Hepatocyte (in vitro differentiated cells): ENCODE measurements around the gene GLI3. TPM values are rescaled to one million over a fixed set of nuclear protein-coding genes. Genes with fewer than 3 reads are reported as not detected.

Source experiments
- DNase-seq: peaks from one replicate; pipeline ENCODE4 v3.0.0-alpha.2; 2016; ENCODE audit warnings: low spot score
- H2AFZ ChIP-seq: fragments of 200-600 bp; sonication (generic); 2 replicates; pipeline ENCODE4 v1.6.0; 2016; ENCODE audit warnings: antibody characterized with exemption, mild to moderate bottlenecking
- H3K27ac ChIP-seq: fragments of 200-600 bp; sonication (generic); 2 replicates; pipeline ENCODE4 v1.5.1; 2016; ENCODE audit warnings: mild to moderate bottlenecking
- H3K27me3 ChIP-seq: fragments of 200-600 bp; sonication (generic); 2 replicates; pipeline ENCODE4 v1.6.1; 2016
- H3K36me3 ChIP-seq: fragments of 200-600 bp; sonication (generic); replicated peaks from 2 replicates; pipeline ENCODE4 v1.5.1; 2016; ENCODE audit warnings: low read depth; ENCODE audit not compliant: insufficient read depth
- H3K4me1 ChIP-seq: fragments of 200-600 bp; sonication (generic); 2 replicates; pipeline ENCODE4 v1.5.1; 2016; ENCODE audit warnings: mild to moderate bottlenecking, moderate library complexity; ENCODE audit not compliant: insufficient read depth
- H3K4me2 ChIP-seq: fragments of 200-600 bp; sonication (generic); 2 replicates; pipeline ENCODE4 v1.6.0; 2016
- H3K4me3 ChIP-seq: fragments of 200-600 bp; sonication (generic); 2 replicates; pipeline ENCODE4 v1.5.1; 2016; ENCODE audit warnings: mild to moderate bottlenecking
- H3K79me2 ChIP-seq: fragments of 200-600 bp; sonication (generic); 2 replicates; pipeline ENCODE4 v1.6.0; 2017; ENCODE audit warnings: mild to moderate bottlenecking
- H3K9me2 ChIP-seq: fragments of 200-600 bp; sonication (generic); replicated peaks from 2 replicates; pipeline ENCODE4 v1.6.0; 2017; ENCODE audit warnings: mild to moderate bottlenecking; ENCODE audit not compliant: insufficient read depth
- H3K9me3 ChIP-seq: fragments of 200-600 bp; sonication (generic); 2 replicates; pipeline ENCODE4 v1.5.1; 2016; ENCODE audit warnings: low read depth, mild to moderate bottlenecking
- H4K20me1 ChIP-seq: fragments of 200-600 bp; sonication (generic); 2 replicates; pipeline ENCODE4 v1.6.0; 2016; ENCODE audit warnings: mild to moderate bottlenecking; ENCODE audit not compliant: insufficient read depth, poor library complexity, severe bottlenecking
- CTCF ChIP-seq: fragments of 200-600 bp; sonication (generic); IDR thresholded peaks from 2 replicates; pipeline ENCODE4 v1.5.1; 2016; ENCODE audit warnings: antibody characterized with exemption, mild to moderate bottlenecking; ENCODE audit not compliant: poor library complexity
- EZH2 ChIP-seq: fragments of 200-600 bp; sonication (generic); IDR thresholded peaks from 2 replicates; pipeline ENCODE4 v1.6.1; 2016; ENCODE audit warnings: antibody characterized with exemption, mild to moderate bottlenecking, borderline replicate concordance
- EZH2phosphoT487 ChIP-seq: fragments of 200-600 bp; sonication (generic); IDR thresholded peaks from one replicate; pipeline ENCODE4 v1.6.1; 2018; ENCODE audit warnings: antibody characterized with exemption, mild to moderate bottlenecking, low read depth, moderate library complexity; ENCODE audit not compliant: unreplicated experiment, severe bottlenecking
- WGBS: methylation state at CpG from one replicate; pipeline ENCODE4 v1.1.6; 2016; ENCODE audit warnings: low lambda C conversion rate; ENCODE audit errors: missing lambda C conversion rate; 5-methylcytosine and 5-hydroxymethylcytosine counted together
- polyA plus RNA-seq: library from polyadenylated mRNA; unstranded; fragments of >200 nt; fragmentation: Nextera tagmentation; extraction: Ambion mirVana; gene quantifications from 2 replicates; pipeline ENCODE4 v1.2.1, GENCODE V29; 2016
- total RNA-seq: library from RNA; depleted of rRNA; stranded (reverse); fragments of >200 nt; gene quantifications from 2 replicates; pipeline ENCODE4 v1.2.3, GENCODE V29; 2014

The GLI3 gene
- total and polyA plus RNA-seq, 2 experiments from 2014 or later: 5.5 to 20.0 TPM

GRCh38 chr7:42074076-42074475, 162.9 kb downstream of the GLI3 start:
- WGBS: 81% methylated on average over 4 of the region's 4 CpGs
- Histone ChIP-seq H3K27me3 (no peaks in the 10 kb centered on the region), H3K27ac (no peak overlapping the region), H3K79me2 (no peaks in the 10 kb centered on the region), H3K4me1 (peaks cover 8% of the 10 kb centered on the region), H3K36me3 (no peaks in the 10 kb centered on the region), H2AFZ (no peak overlapping the region), H3K9me3 (no peaks in the 10 kb centered on the region), H3K9me2 (no peaks in the 10 kb centered on the region), H3K4me3 (no peak overlapping the region), H4K20me1 (no peaks in the 10 kb centered on the region), H3K4me2 (no peak overlapping the region)
- no peak for DNase-seq
- TF ChIP-seq EZH2 (no peak), CTCF (no peak), EZH2phosphoT487 (no peak)

- peaks cover 15% of the 10 kb centered on the region for H3K4me1 ChIP-seq
- 66% methylated on average over 8 of the region's 8 CpGs for WGBS
- H3K9me2 ChIP-seq: no peaks in the 10 kb centered on the region
- H3K4me2 ChIP-seq: no peak overlapping the region
- no peaks in the 10 kb centered on the region for H3K9me3 ChIP-seq
- peak; percentile 69 for DNase-seq
- H3K4me3 ChIP-seq: no peak overlapping the region
- H3K36me3 ChIP-seq: no peaks in the 10 kb centered on the region
- H3K27ac ChIP-seq: peak overlapping the region; percentile 56
- H3K79me2 ChIP-seq: no peaks in the 10 kb centered on the region
- H4K20me1 ChIP-seq: no peaks in the 10 kb centered on the region
- H2AFZ ChIP-seq: no peak overlapping the region
- TF ChIP-seq EZH2phosphoT487: no peak
- no peak for TF ChIP-seq CTCF
- TF ChIP-seq EZH2: no peak
- no peaks in the 10 kb centered on the region for H3K27me3 ChIP-seq
These were observed 165.4 kb downstream of the GLI3 start for GRCh38 chr7:42071372-42072261.

- Histone ChIP-seq H3K36me3 (no peaks in the 10 kb centered on the region), H3K9me3 (no peaks in the 10 kb centered on the region), H3K27me3 (no peaks in the 10 kb centered on the region), H3K27ac (peak overlapping the region; percentile 51), H3K4me1 (peaks cover 15% of the 10 kb centered on the region), H3K4me3 (no peak overlapping the region), H2AFZ (no peak overlapping the region), H3K79me2 (no peaks in the 10 kb centered on the region), H3K4me2 (no peak overlapping the region), H3K9me2 (no peaks in the 10 kb centered on the region), H4K20me1 (no peaks in the 10 kb centered on the region)
- TF ChIP-seq EZH2 (no peak), EZH2phosphoT487 (no peak), CTCF (no peak)
- DNase-seq: no peak
- 45% methylated on average over 2 of the region's 2 CpGs for WGBS
These were observed 166.9 kb downstream of the GLI3 start for GRCh38 chr7:42070068-42070467.
